Vagina (tissue), 2 donors: ENCODE data around the gene RALGDS. TPM values are rescaled to one million over a fixed set of nuclear protein-coding genes. Genes with fewer than 3 reads are reported as not detected.

Experiments used
- DNase-seq, 2 donors: peaks; one replicate each; pipeline ENCODE4 v3.0.0-alpha.2; 2017; ENCODE audit errors: extremely low spot score in 2 of 2
- H3K27ac ChIP-seq: fragments of 200-600 bp; sonication (generic); one replicate; pipeline ENCODE4 v1.5.1; 2019
- H3K27me3 ChIP-seq: fragments of 200-600 bp; sonication (generic); one replicate; pipeline ENCODE4 v1.5.1; 2019
- H3K36me3 ChIP-seq, 2 donors: fragments of 200-600 bp; sonication (generic); one replicate each; pipeline ENCODE4 v1.5.1; 2017 to 2019
- H3K4me1 ChIP-seq: fragments of 200-600 bp; sonication (generic); one replicate; pipeline ENCODE4 v1.5.1; 2019
- H3K4me3 ChIP-seq, 2 donors: fragments of 200-600 bp; sonication (generic); 1 replicate in 1 of 2; 2 replicates in 1 of 2; pipeline ENCODE4 v1.5.1; 2016 to 2019
- H3K9me3 ChIP-seq: fragments of 200-600 bp; sonication (generic); one replicate; pipeline ENCODE4 v1.5.1; 2019
- CTCF ChIP-seq, 3 experiments: fragments of 450-650 bp in 2 of 3; fragments of 200-600 bp in 1 of 3; sonication (generic) in 1 of 3; IDR thresholded peaks; one replicate each; pipeline ENCODE4 v1.5.1; 2017 to 2019; ENCODE audit warnings: antibody characterized with exemption in 3 of 3, mild to moderate bottlenecking in 2 of 3, moderate library complexity in 2 of 3
- POLR2A ChIP-seq, 2 donors: fragments of 450-650 bp; IDR thresholded peaks; one replicate each; pipeline ENCODE4 v1.6.1; 2017; ENCODE audit warnings: antibody characterized with exemption in 2 of 2, mild to moderate bottlenecking in 2 of 2, moderate library complexity in 2 of 2
- POLR2AphosphoS5 ChIP-seq, 2 donors: sonication (generic); formaldehyde crosslinking; IDR thresholded peaks; one replicate each; pipeline ENCODE4 v1.9.0; 2017; ENCODE audit warnings: antibody characterized with exemption in 2 of 2, mild to moderate bottlenecking in 2 of 2, low read depth in 1 of 2; ENCODE audit not compliant: insufficient read depth in 1 of 2
- intact Hi-C: fragments of 100-400 bp; cut with DNase I; formaldehyde crosslinking; loops from one replicate; pipeline ENCODE4 v1.15.1; 2023
- total RNA-seq: library from RNA; depleted of rRNA; stranded (reverse); fragments of >200 nt; gene quantifications from one replicate; pipeline ENCODE4 v1.2.3, GENCODE V29; 2016

RALGDS gene
- total RNA-seq, 1 donor from 2014 or later: 85.0 TPM

GRCh38 chr9:133104718-133105460 is 16.2 kb downstream of the RALGDS start:
- peaks cover 7 to 96% of the 10 kb centered on the region in 2 donors for H3K36me3 ChIP-seq

GRCh38 chr9:133103987-133104505 is 17.0 kb downstream of the RALGDS start:
- Histone ChIP-seq H3K4me3 (no peak overlapping the region), H3K4me1 (peaks cover 8% of the 10 kb centered on the region), H3K9me3 (no peaks in the 10 kb centered on the region), H3K36me3 (peaks cover 8 to 96% of the 10 kb centered on the region in 2 donors), H3K27ac (no peak overlapping the region), H3K27me3 (no peaks in the 10 kb centered on the region)
- no peak for DNase-seq
- TF ChIP-seq CTCF (IDR thresholded peaks at IDR 0.05) (no peak), POLR2A (IDR thresholded peaks at IDR 0.05) (no peak), POLR2AphosphoS5 (IDR thresholded peaks at IDR 0.05; ENCODE audit: insufficient read depth in 1 of 2, low read depth in 1 of 2) (no peak)
- intact Hi-C loops: loop anchor here (1.0 kb wide), 1 partner anchor 40 kb away; no protein-coding TSS in a partner anchor

More at GRCh38 chr9:133104718-133105460, 16.2 kb downstream of the RALGDS start:
- intact Hi-C loops: no loop called here
- H3K27ac ChIP-seq: no peak overlapping the region
- no peak overlapping the region for H3K4me3 ChIP-seq
- no peak for DNase-seq
- H3K4me1 ChIP-seq: peaks cover 8% of the 10 kb centered on the region
- no peaks in the 10 kb centered on the region for H3K9me3 ChIP-seq
- TF ChIP-seq POLR2AphosphoS5 (IDR thresholded peaks at IDR 0.05; ENCODE audit: insufficient read depth in 1 of 2, low read depth in 1 of 2) (no peak), CTCF (IDR thresholded peaks at IDR 0.05) (no peak), POLR2A (IDR thresholded peaks at IDR 0.05) (no peak)
- no peaks in the 10 kb centered on the region for H3K27me3 ChIP-seq

- no peaks in the 10 kb centered on the region for H3K27me3 ChIP-seq
- intact Hi-C loops: loop anchor here (1.0 kb wide), 1 partner anchor 41 kb away; no protein-coding TSS in a partner anchor
- peaks cover 12 to 96% of the 10 kb centered on the region in 2 donors for H3K36me3 ChIP-seq
- TF ChIP-seq CTCF (IDR thresholded peaks at IDR 0.05) (peak; percentile 94 to 98 (median 95)), POLR2AphosphoS5 (IDR thresholded peaks at IDR 0.05; ENCODE audit: insufficient read depth in 1 of 2, low read depth in 1 of 2) (peak in 1 of 2 donors; percentile 55), POLR2A (IDR thresholded peaks at IDR 0.05) (no peak)
- DNase-seq: no peak
- peaks cover 8% of the 10 kb centered on the region for H3K4me1 ChIP-seq
- peak overlapping the region; percentile 31 for H3K27ac ChIP-seq
- H3K9me3 ChIP-seq: no peaks in the 10 kb centered on the region
- H3K4me3 ChIP-seq: no peak overlapping the region
These were observed 17.7 kb downstream of the RALGDS start for GRCh38 chr9:133103183-133103986.

GRCh38 chr9:133102190-133103021 is 18.6 kb downstream of the RALGDS start:
- TF ChIP-seq POLR2AphosphoS5 (IDR thresholded peaks at IDR 0.05; ENCODE audit: insufficient read depth in 1 of 2, low read depth in 1 of 2): no peak
- TF ChIP-seq CTCF (IDR thresholded peaks at IDR 0.05): no peak
- TF ChIP-seq POLR2A (IDR thresholded peaks at IDR 0.05): no peak
- Histone ChIP-seq H3K9me3 (no peaks in the 10 kb centered on the region), H3K4me1 (peaks cover 8% of the 10 kb centered on the region), H3K27ac (no peak overlapping the region), H3K27me3 (no peaks in the 10 kb centered on the region), H3K36me3 (peaks cover 12 to 96% of the 10 kb centered on the region in 2 donors), H3K4me3 (no peak overlapping the region)
- DNase-seq: no peak
- intact Hi-C loops: loop anchor here (1.0 kb wide), 1 partner anchor 42 kb away; no protein-coding TSS in a partner anchor
